HFF-Myc (cell line): ENCODE measurements around the gene CDH13.

Source experiments
- DNase-seq: peaks from one replicate; pipeline ENCODE4 v3.0.0-alpha.2; 2011; ENCODE audit warnings: low read depth; ENCODE audit errors: extremely low read depth
- H3K4me3 ChIP-seq: replicated peaks from 2 replicates; pipeline ENCODE4 v1.5.1; 2011; ENCODE audit warnings: low read depth, mild to moderate bottlenecking, control low read depth, low read length
- CTCF ChIP-seq: IDR thresholded peaks from 2 replicates; pipeline ENCODE4 v1.5.1; 2012; ENCODE audit warnings: mild to moderate bottlenecking, low read depth, low read length, control low read depth; ENCODE audit errors: missing control alignments

Gene CDH13

GRCh38 chr16:83187405-83187804, 560.6 kb downstream of the CDH13 start:
- TF ChIP-seq CTCF: no peak
- DNase-seq: peak; percentile 52
- no peak overlapping the region for H3K4me3 ChIP-seq

GRCh38 chr16:83196796-83197195, 570.0 kb downstream of the CDH13 start:
- no peak for DNase-seq
- no peak for TF ChIP-seq CTCF
- no peak overlapping the region for H3K4me3 ChIP-seq

- no peak for DNase-seq
- H3K4me3 ChIP-seq: no peak overlapping the region
- no peak for TF ChIP-seq CTCF
These were observed 570.7 kb downstream of the CDH13 start for GRCh38 chr16:83197450-83197849.

- H3K4me3 ChIP-seq: no peak overlapping the region
- DNase-seq: no peak
- TF ChIP-seq CTCF: no peak
These were observed 572.2 kb downstream of the CDH13 start for GRCh38 chr16:83198977-83199376.

GRCh38 chr16:83200005-83200779, 573.4 kb downstream of the CDH13 start:
- TF ChIP-seq CTCF: no peak
- H3K4me3 ChIP-seq: no peak overlapping the region
- no peak for DNase-seq

GRCh38 chr16:83201748-83202147, 575.0 kb downstream of the CDH13 start:
- no peak for DNase-seq
- no peak for TF ChIP-seq CTCF
- H3K4me3 ChIP-seq: no peak overlapping the region

GRCh38 chr16:83205896-83206295, 579.1 kb downstream of the CDH13 start:
- no peak for TF ChIP-seq CTCF
- DNase-seq: no peak
- no peak overlapping the region for H3K4me3 ChIP-seq
